Right ventricle myocardium inferior (tissue), 1 donor: ENCODE measurements around the gene DCAF16. TPM values are rescaled to one million over a fixed set of nuclear protein-coding genes. Genes with fewer than 3 reads are reported as not detected.

Experiments used
- ATAC-seq: fragments of 200-7000 bp; cut with Tn5 transposase; one replicate; pipeline ENCODE4 v1.9.1; 2020; ENCODE audit warnings: mild to moderate bottlenecking, moderate library complexity
- DNase-seq: peaks from one replicate; pipeline ENCODE4 v3.0.0; 2021; ENCODE audit errors: missing footprints
- intact Hi-C: fragments of 100-400 bp; cut with DNase I; formaldehyde crosslinking; loops from one replicate; pipeline ENCODE4 v1.11.0; 2022
- total RNA-seq: library from RNA; stranded (reverse); fragmentation: NEBNext Ultra II Directional; extraction: Animal tissue kit (Norgen Biotek cat#: 25700); gene quantifications from one replicate; pipeline ENCODE4 v1.2.1, GENCODE V29; 2021
- donor health status: DM: no; HTN: yes; CAD: no; lungs with severe emphysema.

The DCAF16 gene
- total RNA-seq, 1 donor from 2014 or later = 13.3 TPM

DNA sequence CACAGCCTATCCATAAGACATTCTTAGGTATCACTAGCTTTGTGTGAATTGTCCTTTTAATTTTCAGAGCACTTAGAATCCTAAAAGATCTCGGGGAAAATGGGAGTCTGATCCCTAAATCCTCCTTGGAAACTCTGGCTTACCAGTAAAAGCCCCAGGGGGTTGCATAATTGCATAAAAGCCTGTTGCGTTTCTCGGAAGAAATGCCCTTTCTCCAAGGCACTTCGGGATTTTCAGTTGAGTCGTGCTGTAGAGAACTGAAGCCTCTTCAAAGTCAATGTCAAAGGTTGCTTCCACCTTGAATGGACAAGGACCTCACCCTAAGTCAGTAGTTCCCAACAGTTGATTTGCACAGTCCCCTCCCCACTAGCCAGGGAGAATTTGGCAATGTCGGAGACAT lies 49.9 kb downstream of the DCAF16 start:
- ATAC-seq (no peak), DNase-seq (no peak)

GRCh38 chr4:17758485-17758884 lies 52.1 kb downstream of the DCAF16 start:
- DNase-seq = no peak
- intact Hi-C loops = no loop called here

More for the DNA sequence above, 49.9 kb downstream of the DCAF16 start:
- intact Hi-C loops = no loop called here

DNA sequence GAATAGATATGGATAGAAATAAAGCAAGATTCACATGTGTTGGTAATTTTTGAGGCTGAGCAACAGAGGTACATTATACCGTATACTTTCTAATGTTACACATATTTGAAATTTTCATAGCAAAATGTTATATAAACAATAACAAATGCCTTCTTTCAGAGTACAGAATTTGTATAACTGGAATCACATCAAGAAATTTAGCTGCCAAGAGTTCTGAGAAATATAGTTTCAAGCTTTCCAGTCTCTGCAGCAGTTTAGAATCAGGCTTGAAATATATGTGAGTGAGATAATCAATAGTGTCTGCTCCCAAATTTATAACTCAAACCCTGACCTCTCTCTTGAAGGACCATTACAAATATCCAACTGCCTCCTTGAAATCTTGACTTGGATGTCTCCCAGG lies 52.9 kb downstream of the DCAF16 start:
- ATAC-seq (no peak), DNase-seq (no peak)
- intact Hi-C loops = no loop called here

More at GRCh38 chr4:17758485-17758884, 52.1 kb downstream of the DCAF16 start:
- ATAC-seq = no peak

DNA sequence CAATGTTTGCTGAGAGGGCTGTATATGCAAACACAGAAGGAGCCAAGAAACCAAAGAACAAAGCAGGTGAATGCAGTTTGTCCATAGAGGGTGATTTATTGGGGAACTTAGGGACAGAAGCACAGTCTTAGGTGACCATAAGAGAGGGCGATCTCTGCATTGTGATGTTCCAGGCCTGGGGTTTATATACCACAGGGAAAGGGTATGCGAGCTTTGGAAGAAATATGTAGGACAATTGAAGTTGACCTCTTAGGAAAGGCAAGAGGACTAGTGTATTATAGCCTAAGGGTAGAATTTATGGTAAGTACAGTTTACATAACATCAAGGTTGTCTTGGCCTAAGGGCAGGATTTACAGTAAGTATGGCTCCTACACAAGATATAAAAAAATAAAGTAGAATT lies 56.9 kb downstream of the DCAF16 start:
- ATAC-seq (no peak), DNase-seq (no peak)
- intact Hi-C loops = no loop called here

Other genes with a start within 250 kb of the DCAF16 start
- 56.9 TPM for gene LAP3, start 233.6 kb downstream of the DCAF16 start, total RNA-seq
- gene MED28, start 196.1 kb downstream of the DCAF16 start, total RNA-seq = 22.0 TPM
- gene FAM184B, start 29.1 kb downstream of the DCAF16 start, total RNA-seq = not detected
- gene NCAPG, start 222 bp upstream of the DCAF16 start, total RNA-seq = 1.2 TPM
- gene LCORL, start 211.0 kb upstream of the DCAF16 start, total RNA-seq = 8.7 TPM